HepG2 (cell line): ENCODE results near the gene CCDC85C. TPM values are rescaled to one million over a fixed set of nuclear protein-coding genes. Genes with fewer than 3 reads are reported as not detected.

Experiments used
- ARNT2 ChIP-seq: sonication (generic); formaldehyde crosslinking; IDR thresholded peaks from 2 replicates; pipeline ENCODE4 v1.8.0; 2022; ENCODE audit warnings: mild to moderate bottlenecking, low read depth, missing genetic modification reagents, moderate library complexity
- CBFB ChIP-seq: sonication (generic); formaldehyde crosslinking; IDR thresholded peaks from 2 replicates; pipeline ENCODE4 v1.4.0; 2020; ENCODE audit warnings: missing genetic modification reagents
- FOXA1 ChIP-seq, 2 experiments: fragments of 450-650 bp in 1 of 2; sonication (generic) in 1 of 2; formaldehyde crosslinking in 1 of 2; IDR thresholded peaks; 2 replicates each; pipeline versions ENCODE4 v1.4.0 to v1.6.1; 2016 to 2020; ENCODE audit warnings: missing genetic modification reagents in 1 of 2
- FOXM1 ChIP-seq: sonication (generic); formaldehyde crosslinking; IDR thresholded peaks from 2 replicates; pipeline ENCODE4 v1.5.0; 2020; ENCODE audit warnings: missing genetic modification reagents
- KMT2B ChIP-seq: IDR thresholded peaks from 2 replicates; pipeline ENCODE4 v1.6.1; 2016; ENCODE audit warnings: missing genetic modification reagents, missing compliant biosample characterization
- MAF1 ChIP-seq: sonication (generic); formaldehyde crosslinking; IDR thresholded peaks from 2 replicates; pipeline ENCODE4 v1.5.0; 2020; ENCODE audit warnings: missing genetic modification reagents, borderline replicate concordance
- NFE2L2 ChIP-seq: fragments of 150-350 bp; IDR thresholded peaks from 2 replicates; pipeline ENCODE4 v1.6.1; 2014; ENCODE audit warnings: low read length
- PHF21A ChIP-seq: sonication (generic); formaldehyde crosslinking; IDR thresholded peaks from 2 replicates; pipeline ENCODE4 v1.5.0; 2020; ENCODE audit warnings: mild to moderate bottlenecking, missing genetic modification reagents
- PRMT3 ChIP-seq: sonication (generic); formaldehyde crosslinking; IDR thresholded peaks from 2 replicates; pipeline ENCODE4 v1.8.1; 2022; ENCODE audit warnings: low read depth, mild to moderate bottlenecking, moderate library complexity, missing genetic modification reagents, borderline replicate concordance
- RARG ChIP-seq: sonication (generic); formaldehyde crosslinking; IDR thresholded peaks from 2 replicates; pipeline ENCODE4 v1.4.0; 2020; ENCODE audit warnings: low read depth, mild to moderate bottlenecking, missing genetic modification reagents
- REL ChIP-seq: sonication (generic); formaldehyde crosslinking; conservative IDR thresholded peaks from 2 replicates; pipeline ENCODE4 v1.8.0; 2022; ENCODE audit warnings: mild to moderate bottlenecking, missing genetic modification reagents, moderate library complexity
- SMAD3 ChIP-seq: sonication (generic); formaldehyde crosslinking; IDR thresholded peaks from 2 replicates; pipeline ENCODE4 v1.4.0; 2020; ENCODE audit warnings: missing genetic modification reagents
- SP1 ChIP-seq, 2 experiments: fragments of 450-650 bp in 1 of 2; sonication (generic) in 1 of 2; formaldehyde crosslinking in 1 of 2; IDR thresholded peaks; 2 replicates each; pipeline versions ENCODE4 v1.4.0 to v1.6.1; 2016 to 2020; ENCODE audit warnings: missing genetic modification reagents in 1 of 2
- TBX3 ChIP-seq: fragments of 450-650 bp; IDR thresholded peaks from 2 replicates; pipeline ENCODE4 v1.6.1; 2017; ENCODE audit warnings: antibody characterized with exemption, mild to moderate bottlenecking, inconsistent platforms, borderline replicate concordance
- YEATS4 ChIP-seq: sonication (generic); formaldehyde crosslinking; IDR thresholded peaks from 2 replicates; pipeline ENCODE4 v1.4.0; 2020; ENCODE audit warnings: missing genetic modification reagents, borderline replicate concordance
- ZBTB34 ChIP-seq: sonication (generic); formaldehyde crosslinking; IDR thresholded peaks from 2 replicates; pipeline ENCODE4 v1.8.0; 2022; ENCODE audit warnings: mild to moderate bottlenecking, missing genetic modification reagents
- ZNF160 ChIP-seq: sonication (generic); formaldehyde crosslinking; IDR thresholded peaks from 2 replicates; pipeline ENCODE4 v1.8.0; 2022; ENCODE audit warnings: mild to moderate bottlenecking, inconsistent platforms, missing genetic modification reagents
- ZNF20 ChIP-seq: sonication (generic); formaldehyde crosslinking; IDR thresholded peaks from 2 replicates; pipeline ENCODE4 v1.4.0; 2020; ENCODE audit warnings: mild to moderate bottlenecking, moderate library complexity, missing genetic modification reagents
- ZNF207 ChIP-seq: fragments of 450-650 bp; IDR thresholded peaks from 2 replicates; pipeline ENCODE4 v1.6.1; 2016; ENCODE audit warnings: antibody characterized with exemption, borderline replicate concordance
- ZNF24 ChIP-seq: fragments of 450-650 bp; IDR thresholded peaks from 2 replicates; pipeline ENCODE4 v1.6.1; 2017; ENCODE audit warnings: antibody characterized with exemption, mild to moderate bottlenecking
- ZNF282 ChIP-seq: fragments of 450-650 bp; IDR thresholded peaks from 2 replicates; pipeline ENCODE4 v1.6.1; 2018; ENCODE audit not compliant: partially characterized antibody
- ZNF343 ChIP-seq: sonication (generic); formaldehyde crosslinking; IDR thresholded peaks from 2 replicates; pipeline ENCODE4 v1.4.0; 2020; ENCODE audit warnings: mild to moderate bottlenecking, missing genetic modification reagents
- ZNF552 ChIP-seq: sonication (generic); formaldehyde crosslinking; IDR thresholded peaks from 2 replicates; pipeline ENCODE4 v1.9.0; 2022; ENCODE audit warnings: missing genetic modification reagents, mild to moderate bottlenecking, borderline replicate concordance
- ZNF607 ChIP-seq: sonication (generic); formaldehyde crosslinking; IDR thresholded peaks from 2 replicates; pipeline ENCODE4 v1.5.1; 2020; ENCODE audit warnings: missing genetic modification reagents, mild to moderate bottlenecking, borderline replicate concordance
- ZNF703 ChIP-seq: sonication (generic); formaldehyde crosslinking; IDR thresholded peaks from 2 replicates; pipeline ENCODE4 v1.5.1; 2020; ENCODE audit warnings: missing genetic modification reagents, mild to moderate bottlenecking, moderate library complexity, borderline replicate concordance
- polyA plus RNA-seq, 8 experiments: library from polyadenylated mRNA; depleted of rRNA in 3 of 8; stranded (reverse) in 7 of 8; unstranded in 1 of 8; fragments of >200 nt; fragmentation: Illumina TruSeq in 4 of 8; extraction: Trizol in 4 of 8; gene quantifications; 2 replicates each; pipeline versions ENCODE4 v1.2.1 to v1.2.3, GENCODE V29; 2011 to 2016; ENCODE audit warnings: low read depth in 4 of 8, missing spikeins in 1 of 8, mixed read lengths in 1 of 8; ENCODE audit not compliant: insufficient read depth in 1 of 8
- total RNA-seq, 5 experiments: library from RNA; depleted of rRNA; stranded (reverse); fragments of >200 nt; fragmentation: Illumina TruSeq; extraction: Trizol; gene quantifications; 2 replicates each; pipeline ENCODE4 v1.2.3, GENCODE V29; 2016; ENCODE audit warnings: low read depth in 1 of 5
- TF ChIP-seq, protein P1 (sequence below): sonication (generic); formaldehyde crosslinking; IDR thresholded peaks from 2 replicates; pipeline ENCODE4 v1.5.0; 2020; ENCODE audit warnings: mild to moderate bottlenecking, missing genetic modification reagents
- TF ChIP-seq, protein P2 (sequence below): sonication (generic); formaldehyde crosslinking; IDR thresholded peaks from 2 replicates; pipeline ENCODE4 v1.5.1; 2020; ENCODE audit warnings: missing genetic modification reagents, mild to moderate bottlenecking, borderline replicate concordance

CCDC85C gene
- total and polyA plus RNA-seq, 2 of the 13 experiments (the other 11 are each of a cell fraction or from before 2014, with no cell fraction given) = 18.8 to 43.8 TPM

- no peak for TF ChIP-seq MAF1
- no peak for TF ChIP-seq ZNF552 (CRISPR knock-in tag)
- no peak for TF ChIP-seq ZNF282
- TF ChIP-seq YEATS4 (CRISPR knock-in tag) = no peak
- no peak for TF ChIP-seq ZNF20
- TF ChIP-seq FOXA1 (IDR thresholded peaks at IDR 0.05) = no peak
- TF ChIP-seq FOXA1 (CRISPR knock-in tag; IDR thresholded peaks at IDR 0.05) = no peak
- TF ChIP-seq CBFB (CRISPR knock-in tag) = no peak
- TF ChIP-seq ZNF703 = no peak
- no peak for TF ChIP-seq ZNF160 (CRISPR knock-in tag)
- no peak for TF ChIP-seq REL (CRISPR knock-in tag)
- TF ChIP-seq SMAD3 (CRISPR knock-in tag) = no peak
- TF ChIP-seq SP1 (IDR thresholded peaks at IDR 0.05) = no peak
- peak; percentile 94 for TF ChIP-seq SP1 (CRISPR knock-in tag; IDR thresholded peaks at IDR 0.05)
- TF ChIP-seq ZNF24 = no peak
- no peak for TF ChIP-seq PRMT3 (CRISPR knock-in tag)
- TF ChIP-seq, protein P1, sequence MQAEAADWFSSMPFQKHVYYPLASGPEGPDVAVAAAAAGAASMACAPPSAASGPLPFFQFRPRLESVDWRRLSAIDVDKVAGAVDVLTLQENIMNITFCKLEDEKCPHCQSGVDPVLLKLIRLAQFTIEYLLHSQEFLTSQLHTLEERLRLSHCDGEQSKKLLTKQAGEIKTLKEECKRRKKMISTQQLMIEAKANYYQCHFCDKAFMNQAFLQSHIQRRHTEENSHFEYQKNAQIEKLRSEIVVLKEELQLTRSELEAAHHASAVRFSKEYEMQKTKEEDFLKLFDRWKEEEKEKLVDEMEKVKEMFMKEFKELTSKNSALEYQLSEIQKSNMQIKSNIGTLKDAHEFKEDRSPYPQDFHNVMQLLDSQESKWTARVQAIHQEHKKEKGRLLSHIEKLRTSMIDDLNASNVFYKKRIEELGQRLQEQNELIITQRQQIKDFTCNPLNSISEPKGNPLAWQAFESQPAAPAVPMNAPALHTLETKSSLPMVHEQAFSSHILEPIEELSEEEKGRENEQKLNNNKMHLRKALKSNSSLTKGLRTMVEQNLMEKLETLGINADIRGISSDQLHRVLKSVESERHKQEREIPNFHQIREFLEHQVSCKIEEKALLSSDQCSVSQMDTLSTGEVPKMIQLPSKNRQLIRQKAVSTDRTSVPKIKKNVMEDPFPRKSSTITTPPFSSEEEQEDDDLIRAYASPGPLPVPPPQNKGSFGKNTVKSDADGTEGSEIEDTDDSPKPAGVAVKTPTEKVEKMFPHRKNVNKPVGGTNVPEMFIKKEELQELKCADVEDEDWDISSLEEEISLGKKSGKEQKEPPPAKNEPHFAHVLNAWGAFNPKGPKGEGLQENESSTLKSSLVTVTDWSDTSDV (CRISPR knock-in tag) = no peak
- TF ChIP-seq KMT2B = no peak
- TF ChIP-seq NFE2L2 = no peak
- TF ChIP-seq ZNF207 = no peak
- TF ChIP-seq FOXM1 (CRISPR knock-in tag) = peak; percentile 44; the same call in 1 of the 2 replicates
- peak; percentile 49; the same call in 1 of the 2 replicates for TF ChIP-seq PHF21A (CRISPR knock-in tag)
- no peak for TF ChIP-seq TBX3
- TF ChIP-seq, protein P2, sequence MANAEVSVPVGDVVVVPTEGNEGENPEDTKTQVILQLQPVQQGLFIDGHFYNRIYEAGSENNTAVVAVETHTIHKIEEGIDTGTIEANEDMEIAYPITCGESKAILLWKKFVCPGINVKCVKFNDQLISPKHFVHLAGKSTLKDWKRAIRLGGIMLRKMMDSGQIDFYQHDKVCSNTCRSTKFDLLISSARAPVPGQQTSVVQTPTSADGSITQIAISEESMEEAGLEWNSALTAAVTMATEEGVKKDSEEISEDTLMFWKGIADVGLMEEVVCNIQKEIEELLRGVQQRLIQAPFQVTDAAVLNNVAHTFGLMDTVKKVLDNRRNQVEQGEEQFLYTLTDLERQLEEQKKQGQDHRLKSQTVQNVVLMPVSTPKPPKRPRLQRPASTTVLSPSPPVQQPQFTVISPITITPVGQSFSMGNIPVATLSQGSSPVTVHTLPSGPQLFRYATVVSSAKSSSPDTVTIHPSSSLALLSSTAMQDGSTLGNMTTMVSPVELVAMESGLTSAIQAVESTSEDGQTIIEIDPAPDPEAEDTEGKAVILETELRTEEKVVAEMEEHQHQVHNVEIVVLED = no peak; the same call in 1 of the 2 replicates
- no peak for TF ChIP-seq ZNF343 (CRISPR knock-in tag)
- TF ChIP-seq ZNF607 = no peak
- no peak for TF ChIP-seq ZBTB34 (CRISPR knock-in tag)
- TF ChIP-seq RARG = no peak
- peak; percentile 30; the same call in 1 of the 2 replicates for TF ChIP-seq ARNT2
These were observed 315 bp upstream of the CCDC85C start (continued) for GRCh38 chr14:99604278-99604765.
